Neural cell (in vitro differentiated cells): ENCODE results near the gene ADAP1.

Experiments
- EP300 ChIP-seq: fragments of 450-650 bp; conservative IDR thresholded peaks from 2 replicates; pipeline ENCODE4 v1.6.1; 2014; ENCODE audit warnings: antibody characterized with exemption, mild to moderate bottlenecking, moderate library complexity; ENCODE audit not compliant: poor library complexity, severe bottlenecking
- EZH2 ChIP-seq: fragments of 200-600, 300-800 bp; shearing (Covaris generic), sonication (generic); IDR thresholded peaks from 2 replicates; pipeline ENCODE4 v1.6.1; 2014; ENCODE audit warnings: antibody characterized with exemption, low read length, borderline replicate concordance, mild to moderate bottlenecking; ENCODE audit not compliant: insufficient read depth, poor library complexity, severe bottlenecking
- POLR2AphosphoS5 ChIP-seq: IDR thresholded peaks from 2 replicates; pipeline ENCODE4 v1.6.1; 2012
- RAD21 ChIP-seq: fragments of 450-650 bp; conservative IDR thresholded peaks from 2 replicates; pipeline ENCODE4 v1.6.1; 2014; ENCODE audit warnings: antibody characterized with exemption, mild to moderate bottlenecking, moderate library complexity
- SMC3 ChIP-seq: fragments of 450-650 bp; conservative IDR thresholded peaks from 2 replicates; pipeline ENCODE4 v1.6.1; 2014; ENCODE audit warnings: antibody characterized with exemption, mild to moderate bottlenecking, moderate library complexity; ENCODE audit not compliant: poor library complexity
- TAF1 ChIP-seq: IDR thresholded peaks from 2 replicates; pipeline ENCODE4 v1.6.1; 2012; ENCODE audit warnings: low read depth
- TF ChIP-seq, protein P1 (sequence below): fragments of 450-650 bp; IDR thresholded peaks from 2 replicates; pipeline ENCODE4 v1.5.1; 2014; ENCODE audit warnings: antibody characterized with exemption, mild to moderate bottlenecking, moderate library complexity; ENCODE audit not compliant: poor library complexity, severe bottlenecking
- TF ChIP-seq, protein P2 (sequence below): IDR thresholded peaks from 2 replicates; pipeline ENCODE4 v1.6.1; 2012; ENCODE audit warnings: borderline replicate concordance

DNA sequence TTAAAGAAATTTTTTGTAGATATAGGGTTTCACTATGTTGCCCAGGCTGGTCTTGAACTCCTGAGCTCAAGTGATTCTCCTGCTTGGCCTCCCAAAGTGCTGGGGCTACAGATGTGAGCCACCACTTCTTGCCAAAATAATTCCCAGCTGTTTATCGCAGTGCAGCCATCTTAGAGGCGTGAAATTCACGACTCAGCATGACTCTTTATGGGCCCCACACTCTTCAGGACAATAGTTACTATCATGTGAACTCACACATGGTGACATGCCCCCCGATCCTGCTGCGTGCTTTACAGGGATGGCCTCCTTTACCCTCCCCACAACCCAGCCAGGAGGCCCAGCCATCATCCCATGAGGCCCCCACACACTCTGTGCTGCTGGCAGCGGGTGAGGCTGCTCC, 16.3 kb upstream of the ADAP1 start:
- TF ChIP-seq EZH2 (no peak), EP300 (no peak), RAD21 (no peak), POLR2AphosphoS5 (no peak), TAF1 (no peak), SMC3 (no peak)
- TF ChIP-seq, protein P1, sequence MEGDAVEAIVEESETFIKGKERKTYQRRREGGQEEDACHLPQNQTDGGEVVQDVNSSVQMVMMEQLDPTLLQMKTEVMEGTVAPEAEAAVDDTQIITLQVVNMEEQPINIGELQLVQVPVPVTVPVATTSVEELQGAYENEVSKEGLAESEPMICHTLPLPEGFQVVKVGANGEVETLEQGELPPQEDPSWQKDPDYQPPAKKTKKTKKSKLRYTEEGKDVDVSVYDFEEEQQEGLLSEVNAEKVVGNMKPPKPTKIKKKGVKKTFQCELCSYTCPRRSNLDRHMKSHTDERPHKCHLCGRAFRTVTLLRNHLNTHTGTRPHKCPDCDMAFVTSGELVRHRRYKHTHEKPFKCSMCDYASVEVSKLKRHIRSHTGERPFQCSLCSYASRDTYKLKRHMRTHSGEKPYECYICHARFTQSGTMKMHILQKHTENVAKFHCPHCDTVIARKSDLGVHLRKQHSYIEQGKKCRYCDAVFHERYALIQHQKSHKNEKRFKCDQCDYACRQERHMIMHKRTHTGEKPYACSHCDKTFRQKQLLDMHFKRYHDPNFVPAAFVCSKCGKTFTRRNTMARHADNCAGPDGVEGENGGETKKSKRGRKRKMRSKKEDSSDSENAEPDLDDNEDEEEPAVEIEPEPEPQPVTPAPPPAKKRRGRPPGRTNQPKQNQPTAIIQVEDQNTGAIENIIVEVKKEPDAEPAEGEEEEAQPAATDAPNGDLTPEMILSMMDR, result no peak
- TF ChIP-seq, protein P2, sequence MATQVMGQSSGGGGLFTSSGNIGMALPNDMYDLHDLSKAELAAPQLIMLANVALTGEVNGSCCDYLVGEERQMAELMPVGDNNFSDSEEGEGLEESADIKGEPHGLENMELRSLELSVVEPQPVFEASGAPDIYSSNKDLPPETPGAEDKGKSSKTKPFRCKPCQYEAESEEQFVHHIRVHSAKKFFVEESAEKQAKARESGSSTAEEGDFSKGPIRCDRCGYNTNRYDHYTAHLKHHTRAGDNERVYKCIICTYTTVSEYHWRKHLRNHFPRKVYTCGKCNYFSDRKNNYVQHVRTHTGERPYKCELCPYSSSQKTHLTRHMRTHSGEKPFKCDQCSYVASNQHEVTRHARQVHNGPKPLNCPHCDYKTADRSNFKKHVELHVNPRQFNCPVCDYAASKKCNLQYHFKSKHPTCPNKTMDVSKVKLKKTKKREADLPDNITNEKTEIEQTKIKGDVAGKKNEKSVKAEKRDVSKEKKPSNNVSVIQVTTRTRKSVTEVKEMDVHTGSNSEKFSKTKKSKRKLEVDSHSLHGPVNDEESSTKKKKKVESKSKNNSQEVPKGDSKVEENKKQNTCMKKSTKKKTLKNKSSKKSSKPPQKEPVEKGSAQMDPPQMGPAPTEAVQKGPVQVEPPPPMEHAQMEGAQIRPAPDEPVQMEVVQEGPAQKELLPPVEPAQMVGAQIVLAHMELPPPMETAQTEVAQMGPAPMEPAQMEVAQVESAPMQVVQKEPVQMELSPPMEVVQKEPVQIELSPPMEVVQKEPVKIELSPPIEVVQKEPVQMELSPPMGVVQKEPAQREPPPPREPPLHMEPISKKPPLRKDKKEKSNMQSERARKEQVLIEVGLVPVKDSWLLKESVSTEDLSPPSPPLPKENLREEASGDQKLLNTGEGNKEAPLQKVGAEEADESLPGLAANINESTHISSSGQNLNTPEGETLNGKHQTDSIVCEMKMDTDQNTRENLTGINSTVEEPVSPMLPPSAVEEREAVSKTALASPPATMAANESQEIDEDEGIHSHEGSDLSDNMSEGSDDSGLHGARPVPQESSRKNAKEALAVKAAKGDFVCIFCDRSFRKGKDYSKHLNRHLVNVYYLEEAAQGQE, result no peak
